Liver (tissue), 9 donors: ENCODE results near the gene UNC13D. TPM values are rescaled to one million over a fixed set of nuclear protein-coding genes. Genes with fewer than 3 reads are reported as not detected.

Source experiments
- DNase-seq: peaks from one replicate; pipeline ENCODE4 v3.0.0-alpha.2; 2017; ENCODE audit warnings: low spot score
- H3K27ac ChIP-seq, 2 donors: one replicate each; pipeline ENCODE4 v1.7.0; 2013; ENCODE audit warnings: inconsistent platforms in 2 of 2, low read length in 2 of 2, control low read depth in 1 of 2, low read depth in 1 of 2, mild to moderate bottlenecking in 1 of 2
- H3K27me3 ChIP-seq, 4 donors: one replicate each; pipeline versions ENCODE4 v1.6.1 to v1.7.0; 2013; ENCODE audit warnings: low read length in 3 of 4, inconsistent platforms in 1 of 4, mild to moderate bottlenecking in 1 of 4, moderate library complexity in 1 of 4; ENCODE audit not compliant: control insufficient read depth in 4 of 4, insufficient read depth in 4 of 4
- H3K36me3 ChIP-seq, 4 donors: one replicate each; pipeline versions ENCODE4 v1.6.1 to v1.7.0; 2013; ENCODE audit warnings: low read length in 3 of 4, mild to moderate bottlenecking in 3 of 4, low read depth in 1 of 4, moderate library complexity in 1 of 4; ENCODE audit not compliant: control insufficient read depth in 4 of 4, insufficient read depth in 3 of 4
- H3K4me1 ChIP-seq, 4 donors: one replicate each; pipeline versions ENCODE4 v1.6.1 to v1.7.0; 2013; ENCODE audit warnings: low read length in 3 of 4, mild to moderate bottlenecking in 3 of 4, moderate library complexity in 1 of 4; ENCODE audit not compliant: control insufficient read depth in 4 of 4, insufficient read depth in 4 of 4
- H3K4me3 ChIP-seq, 3 donors: one replicate each; pipeline versions ENCODE4 v1.6.1 to v1.7.0; 2013; ENCODE audit warnings: low read length in 3 of 3, control low read depth in 1 of 3, low read depth in 1 of 3, mild to moderate bottlenecking in 1 of 3
- H3K9ac ChIP-seq, 2 donors: one replicate each; pipeline ENCODE4 v1.7.0; 2013; ENCODE audit warnings: low read length in 2 of 2, mild to moderate bottlenecking in 2 of 2, moderate library complexity in 2 of 2, control low read depth in 1 of 2, low read depth in 1 of 2
- H3K9me3 ChIP-seq, 4 donors: one replicate each; pipeline versions ENCODE4 v1.6.1 to v1.7.0; 2013; ENCODE audit warnings: low read length in 3 of 4; ENCODE audit not compliant: control insufficient read depth in 4 of 4
- EGR1 ChIP-seq, 2 donors: IDR thresholded peaks; 2 replicates each; pipeline ENCODE4 v1.6.1; 2016 to 2018; ENCODE audit warnings: antibody characterized with exemption in 2 of 2, low read depth in 2 of 2
- FOXA2 ChIP-seq: IDR thresholded peaks from 2 replicates; pipeline ENCODE4 v1.6.1; 2016; ENCODE audit warnings: antibody characterized with exemption
- HNF4G ChIP-seq: IDR thresholded peaks from 2 replicates; pipeline ENCODE4 v1.6.1; 2016; ENCODE audit warnings: antibody characterized with exemption
- JUND ChIP-seq, 2 donors: IDR thresholded peaks; 2 replicates each; pipeline ENCODE4 v1.6.1; 2016; ENCODE audit warnings: antibody characterized with exemption in 2 of 2
- RAD21 ChIP-seq, 2 donors: IDR thresholded peaks; 2 replicates each; pipeline ENCODE4 v1.6.1; 2016; ENCODE audit warnings: antibody characterized with exemption in 2 of 2, mild to moderate bottlenecking in 2 of 2
- RXRA ChIP-seq, 2 donors: IDR thresholded peaks; 2 replicates each; pipeline ENCODE4 v1.6.1; 2017 to 2018; ENCODE audit warnings: antibody characterized with exemption in 2 of 2, mild to moderate bottlenecking in 1 of 2
- SP1 ChIP-seq: IDR thresholded peaks from 2 replicates; pipeline ENCODE4 v1.6.1; 2018; ENCODE audit warnings: antibody characterized with exemption, mild to moderate bottlenecking
- YY1 ChIP-seq: IDR thresholded peaks from 2 replicates; pipeline ENCODE4 v1.6.1; 2016; ENCODE audit warnings: antibody characterized with exemption, mild to moderate bottlenecking
- WGBS: extraction: QIAGEN DNeasy Blood & Tissue Kit; methylation state at CpG from one replicate; pipeline ENCODE4 v1.1.7; 2013; 5-methylcytosine and 5-hydroxymethylcytosine counted together
- polyA plus RNA-seq, 2 donors: library from polyadenylated mRNA; stranded (reverse) in 1 of 2; unstranded in 1 of 2; fragments of 200-250 nt in 1 of 2; fragments of >200 nt in 1 of 2; fragmentation: Nextera tagmentation in 1 of 2; extraction: Ambion mirVana in 1 of 2; gene quantifications; one replicate each; pipeline versions ENCODE4 v1.2.1 to v1.2.3, GENCODE V29; 2013 to 2015
- total RNA-seq, 2 donors: library from RNA; depleted of rRNA; stranded (reverse); fragments of >200 nt; gene quantifications; one replicate each; pipeline ENCODE4 v1.2.3, GENCODE V29; 2014
- TF ChIP-seq, protein P1 (sequence below): fragments of 150-350 bp; IDR thresholded peaks from 2 replicates; pipeline ENCODE4 v1.5.1; 2017; ENCODE audit warnings: improper control_type of control experiment, low read depth, low read length; ENCODE audit not compliant: missing input control
- TF ChIP-seq, protein P2 (sequence below): IDR thresholded peaks from 2 replicates; pipeline ENCODE4 v1.6.1; 2016; ENCODE audit warnings: antibody characterized with exemption
- TF ChIP-seq, protein P3 (sequence below): IDR thresholded peaks from 2 replicates; pipeline ENCODE4 v1.6.1; 2016; ENCODE audit warnings: antibody characterized with exemption
- TF ChIP-seq, protein P4 (sequence below): IDR thresholded peaks from 2 replicates; pipeline ENCODE4 v1.6.1; 2016; ENCODE audit warnings: antibody characterized with exemption
- donor health status: healthy.
- donor health status: healthy.
- donor health status: healthy.
- donor health status: healthy.
- donor health status: healthy.

UNC13D gene
- total and polyA plus RNA-seq, 4 donors: 2.1 to 22.9 (median 7.6) TPM

DNA sequence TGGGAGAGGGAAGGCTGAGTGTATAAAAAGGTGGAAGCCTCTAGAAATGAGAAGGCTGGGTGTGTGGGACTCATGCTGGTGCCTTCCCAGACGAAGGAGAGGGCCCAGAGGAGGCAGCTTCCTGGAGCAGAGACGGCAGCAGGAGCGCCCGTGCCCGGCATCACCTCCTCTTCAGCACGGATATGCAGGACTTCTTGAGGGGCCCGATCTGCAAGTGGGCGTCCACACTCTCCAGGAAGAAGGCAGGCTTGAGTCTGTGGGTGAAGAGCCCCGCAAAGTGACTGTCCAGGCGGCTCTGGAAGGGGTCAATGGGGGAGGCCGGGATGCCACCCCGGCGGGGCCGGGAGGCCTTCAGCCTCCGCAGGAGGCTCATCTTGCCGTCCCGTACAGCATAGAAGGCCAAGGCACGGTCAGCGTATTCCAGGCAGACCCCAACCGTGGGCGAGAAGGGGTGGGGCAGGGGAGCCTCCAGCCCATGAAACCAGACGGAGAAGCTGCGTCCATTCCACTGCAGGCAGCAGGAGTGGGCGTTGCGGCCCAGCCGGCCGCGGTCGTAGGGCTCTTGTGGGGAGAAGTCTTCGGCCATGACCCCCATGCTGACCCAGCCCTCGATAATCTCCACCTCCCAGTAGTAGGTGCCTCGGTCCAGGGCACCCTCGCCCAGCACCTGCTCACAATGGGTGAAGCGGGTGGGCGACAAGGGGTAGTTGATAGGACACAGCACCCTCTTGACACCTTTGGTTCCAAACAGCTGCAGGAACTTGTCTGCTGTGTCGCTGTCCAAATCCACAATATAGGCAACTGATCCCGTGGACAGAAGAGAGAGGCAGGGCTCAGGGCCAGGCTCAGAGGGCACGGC lies 30.3 kb upstream of the UNC13D start (continued):
- TF ChIP-seq, protein P1, sequence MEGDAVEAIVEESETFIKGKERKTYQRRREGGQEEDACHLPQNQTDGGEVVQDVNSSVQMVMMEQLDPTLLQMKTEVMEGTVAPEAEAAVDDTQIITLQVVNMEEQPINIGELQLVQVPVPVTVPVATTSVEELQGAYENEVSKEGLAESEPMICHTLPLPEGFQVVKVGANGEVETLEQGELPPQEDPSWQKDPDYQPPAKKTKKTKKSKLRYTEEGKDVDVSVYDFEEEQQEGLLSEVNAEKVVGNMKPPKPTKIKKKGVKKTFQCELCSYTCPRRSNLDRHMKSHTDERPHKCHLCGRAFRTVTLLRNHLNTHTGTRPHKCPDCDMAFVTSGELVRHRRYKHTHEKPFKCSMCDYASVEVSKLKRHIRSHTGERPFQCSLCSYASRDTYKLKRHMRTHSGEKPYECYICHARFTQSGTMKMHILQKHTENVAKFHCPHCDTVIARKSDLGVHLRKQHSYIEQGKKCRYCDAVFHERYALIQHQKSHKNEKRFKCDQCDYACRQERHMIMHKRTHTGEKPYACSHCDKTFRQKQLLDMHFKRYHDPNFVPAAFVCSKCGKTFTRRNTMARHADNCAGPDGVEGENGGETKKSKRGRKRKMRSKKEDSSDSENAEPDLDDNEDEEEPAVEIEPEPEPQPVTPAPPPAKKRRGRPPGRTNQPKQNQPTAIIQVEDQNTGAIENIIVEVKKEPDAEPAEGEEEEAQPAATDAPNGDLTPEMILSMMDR: no peak

DNA sequence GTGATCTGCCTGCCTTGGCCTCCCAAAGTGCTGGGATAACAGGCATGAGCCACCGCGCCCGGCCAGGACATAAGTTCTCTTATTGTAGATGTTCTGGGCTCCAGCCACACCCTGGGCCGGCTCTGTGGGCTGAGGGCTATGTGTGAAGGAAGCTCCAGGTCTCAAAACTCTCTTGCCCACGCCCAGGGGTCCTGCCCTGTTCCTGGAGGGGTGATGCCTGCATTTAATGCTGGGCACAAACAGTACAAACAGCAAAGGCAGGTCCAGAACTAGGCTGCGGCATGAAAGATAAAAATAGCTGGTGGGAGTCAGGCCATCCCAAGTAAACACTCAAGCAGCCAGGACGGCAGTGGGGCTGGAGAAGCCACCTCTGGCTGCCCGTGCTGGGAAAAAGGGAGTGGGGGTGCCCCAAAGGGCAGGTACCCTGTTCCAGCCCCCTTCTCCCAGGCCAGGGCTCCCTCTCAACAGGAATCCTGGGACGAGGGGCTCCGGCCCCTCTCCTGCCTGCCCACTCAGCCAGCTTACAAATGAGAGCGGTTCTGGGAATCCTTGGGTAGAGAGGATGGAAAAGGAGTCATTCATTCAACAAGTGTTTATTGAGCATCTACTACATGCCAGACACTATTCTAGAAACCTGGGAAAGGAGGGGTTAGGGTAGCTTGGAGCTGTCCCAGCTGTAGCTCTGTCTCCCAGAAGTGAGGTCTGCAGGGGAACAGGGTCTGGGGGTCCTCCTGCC lies 29.6 kb upstream of the UNC13D start:
- H3K27me3 ChIP-seq: no peaks in the 10 kb centered on the region
- DNase-seq: no peak
- no peaks in the 10 kb centered on the region for H3K9me3 ChIP-seq
- peaks cover 12 to 37% (median 23%) of the 10 kb centered on the region in 4 donors for H3K4me1 ChIP-seq
- TF ChIP-seq HNF4G (no peak), YY1 (no peak), EGR1 (IDR thresholded peaks at IDR 0.05; ENCODE audit: low read depth in 2 of 2) (no peak), SP1 (no peak), JUND (IDR thresholded peaks at IDR 0.05) (no peak), RXRA (IDR thresholded peaks at IDR 0.05) (no peak), FOXA2 (no peak), RAD21 (IDR thresholded peaks at IDR 0.05) (no peak)
- TF ChIP-seq, protein P1: no peak
- TF ChIP-seq, protein P2, sequence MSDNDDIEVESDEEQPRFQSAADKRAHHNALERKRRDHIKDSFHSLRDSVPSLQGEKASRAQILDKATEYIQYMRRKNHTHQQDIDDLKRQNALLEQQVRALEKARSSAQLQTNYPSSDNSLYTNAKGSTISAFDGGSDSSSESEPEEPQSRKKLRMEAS: no peak
- TF ChIP-seq, protein P3, sequence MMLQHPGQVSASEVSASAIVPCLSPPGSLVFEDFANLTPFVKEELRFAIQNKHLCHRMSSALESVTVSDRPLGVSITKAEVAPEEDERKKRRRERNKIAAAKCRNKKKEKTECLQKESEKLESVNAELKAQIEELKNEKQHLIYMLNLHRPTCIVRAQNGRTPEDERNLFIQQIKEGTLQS: no peak
- TF ChIP-seq, protein P4, sequence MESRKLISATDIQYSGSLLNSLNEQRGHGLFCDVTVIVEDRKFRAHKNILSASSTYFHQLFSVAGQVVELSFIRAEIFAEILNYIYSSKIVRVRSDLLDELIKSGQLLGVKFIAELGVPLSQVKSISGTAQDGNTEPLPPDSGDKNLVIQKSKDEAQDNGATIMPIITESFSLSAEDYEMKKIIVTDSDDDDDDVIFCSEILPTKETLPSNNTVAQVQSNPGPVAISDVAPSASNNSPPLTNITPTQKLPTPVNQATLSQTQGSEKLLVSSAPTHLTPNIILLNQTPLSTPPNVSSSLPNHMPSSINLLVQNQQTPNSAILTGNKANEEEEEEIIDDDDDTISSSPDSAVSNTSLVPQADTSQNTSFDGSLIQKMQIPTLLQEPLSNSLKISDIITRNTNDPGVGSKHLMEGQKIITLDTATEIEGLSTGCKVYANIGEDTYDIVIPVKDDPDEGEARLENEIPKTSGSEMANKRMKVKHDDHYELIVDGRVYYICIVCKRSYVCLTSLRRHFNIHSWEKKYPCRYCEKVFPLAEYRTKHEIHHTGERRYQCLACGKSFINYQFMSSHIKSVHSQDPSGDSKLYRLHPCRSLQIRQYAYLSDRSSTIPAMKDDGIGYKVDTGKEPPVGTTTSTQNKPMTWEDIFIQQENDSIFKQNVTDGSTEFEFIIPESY: no peak
- H3K27ac ChIP-seq: no peak overlapping the region
- 85% methylated on average over 11 of the region's 11 CpGs for WGBS
- no peak overlapping the region for H3K4me3 ChIP-seq
- H3K36me3 ChIP-seq: peaks cover 0 to 7% (median 3%) of the 10 kb centered on the region in 4 donors
- H3K9ac ChIP-seq: no peak overlapping the region
